Measurements from ENCODE around the gene SLC16A10.
A peak's percentile ranks its signal among the peaks of the same experiment; 100 is the strongest.
"Not testable (repeated sequence)": the region's sequence is repeated elsewhere in the genome, so short reads cannot be mapped to it uniquely, and the experiment has no call there.

Gene SLC16A10

DNA sequence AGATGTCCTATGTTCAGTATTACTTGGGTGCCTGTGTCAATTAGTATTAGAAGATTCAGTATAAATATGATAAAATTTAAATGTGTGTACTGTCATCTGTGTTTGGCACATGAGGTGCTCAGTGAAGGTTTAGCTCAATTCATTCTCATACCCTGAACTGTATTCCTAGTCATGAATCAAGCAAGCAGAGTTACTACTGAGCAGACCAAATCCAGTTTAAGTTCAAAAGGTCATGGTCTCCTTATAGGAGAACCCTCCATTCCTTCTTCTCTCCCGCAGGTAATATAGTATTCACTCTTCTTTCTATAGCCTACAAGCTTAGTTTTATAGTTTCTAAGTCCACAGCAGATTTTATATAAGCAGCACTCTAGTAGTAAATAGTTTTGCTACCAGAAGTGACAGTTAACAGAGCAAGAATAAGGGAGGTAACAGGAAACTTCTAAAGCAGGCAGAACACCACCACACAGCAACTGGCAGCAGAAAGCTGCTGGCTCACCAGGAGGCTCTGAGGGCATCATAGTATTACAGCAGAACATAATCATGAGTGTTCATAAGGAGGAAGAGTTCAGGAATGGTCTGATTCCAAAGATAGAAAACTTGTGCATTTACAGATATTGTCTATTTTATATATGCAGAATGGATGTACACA lies 133.2 kb downstream of the SLC16A10 start:
- DNase-seq, result no peak

DNA sequence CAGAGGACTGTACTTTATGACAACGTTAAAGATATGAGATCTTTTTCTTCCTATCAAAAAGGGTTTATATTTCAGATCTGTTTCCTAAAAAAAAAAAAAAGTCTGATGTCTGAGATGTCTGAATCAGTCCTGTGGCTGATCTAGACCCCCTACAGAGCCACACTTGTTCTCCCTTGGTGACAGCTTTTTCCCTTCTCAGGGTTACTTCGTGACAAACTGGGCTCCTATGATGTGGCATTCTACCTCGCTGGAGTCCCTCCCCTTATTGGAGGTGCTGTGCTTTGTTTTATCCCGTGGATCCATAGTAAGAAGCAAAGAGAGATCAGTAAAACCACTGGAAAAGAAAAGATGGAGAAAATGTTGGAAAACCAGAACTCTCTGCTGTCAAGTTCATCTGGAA lies 134.5 kb downstream of the SLC16A10 start:
- no peak for DNase-seq

DNA sequence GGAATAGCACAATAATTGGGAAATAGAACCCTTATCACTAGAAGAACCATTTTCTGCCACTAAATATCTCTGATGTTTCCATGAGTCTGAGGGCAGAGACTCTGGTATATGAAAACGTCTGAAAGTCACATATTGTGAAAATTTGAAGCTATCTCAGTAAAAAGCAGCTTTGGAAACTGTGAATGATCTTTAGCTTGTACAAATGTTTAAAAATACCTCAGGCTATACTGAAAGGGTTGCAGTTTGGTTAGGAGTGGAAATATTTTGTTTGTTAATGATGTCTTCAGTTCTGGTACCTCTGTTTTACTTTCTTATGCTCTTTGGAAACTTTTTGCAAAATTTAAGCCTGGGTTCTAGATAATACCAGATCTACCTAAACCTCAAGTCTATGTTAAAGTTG lies 135.0 kb downstream of the SLC16A10 start:
- DNase-seq, result no peak

DNA sequence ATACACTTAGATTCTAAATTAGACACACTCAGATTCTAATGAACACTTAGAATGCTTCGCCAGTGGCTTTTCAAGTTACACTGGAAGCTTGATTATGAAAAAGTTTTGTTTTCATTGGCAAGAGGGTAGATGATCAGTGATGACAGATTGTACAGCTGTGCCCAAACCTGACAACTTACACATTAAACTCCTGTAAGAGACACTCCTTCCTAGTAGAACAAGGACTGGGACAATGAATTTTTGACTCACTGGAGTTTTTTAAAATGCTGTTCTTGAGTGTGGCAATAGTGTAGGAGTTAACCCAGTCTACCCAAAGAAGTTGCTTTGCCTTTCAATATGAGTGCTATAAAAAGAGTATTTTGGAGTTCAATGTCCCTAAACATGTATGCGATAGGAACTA lies 140.8 kb downstream of the SLC16A10 start:
- DNase-seq, result no peak

DNA sequence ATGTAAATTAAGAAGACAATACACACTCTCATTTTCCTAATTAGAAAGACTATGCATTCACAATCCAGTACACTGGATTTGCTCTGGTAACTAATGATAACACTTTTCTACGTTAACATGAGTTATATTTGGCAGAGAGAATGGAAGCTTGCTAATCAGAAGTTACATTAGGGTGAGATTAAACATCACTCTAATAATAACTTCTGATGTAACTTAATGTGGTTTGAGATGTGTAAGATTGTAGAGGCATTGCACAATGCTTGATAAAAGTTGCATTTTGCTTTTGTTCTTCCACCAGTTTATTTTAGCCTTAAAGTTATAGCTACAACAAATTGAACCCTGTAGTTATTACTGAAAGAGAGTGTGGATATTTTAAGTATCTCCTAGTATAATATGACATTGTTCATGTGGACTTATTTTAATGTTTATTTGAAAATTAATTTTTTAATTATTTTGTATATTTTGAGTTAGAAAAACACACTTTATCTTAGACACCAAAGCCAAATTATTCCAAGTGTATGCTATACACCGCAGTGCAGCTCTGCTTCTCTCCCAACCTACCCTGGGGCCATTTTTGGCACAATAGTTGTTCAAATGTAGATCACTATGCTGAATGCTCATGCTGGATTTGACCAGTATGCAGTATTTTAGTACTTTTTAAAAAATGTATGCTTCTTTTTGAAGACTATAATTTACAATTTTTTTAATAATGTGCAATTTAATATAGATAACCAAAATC lies 143.2 kb downstream of the SLC16A10 start:
- DNase-seq, result no peak

DNA sequence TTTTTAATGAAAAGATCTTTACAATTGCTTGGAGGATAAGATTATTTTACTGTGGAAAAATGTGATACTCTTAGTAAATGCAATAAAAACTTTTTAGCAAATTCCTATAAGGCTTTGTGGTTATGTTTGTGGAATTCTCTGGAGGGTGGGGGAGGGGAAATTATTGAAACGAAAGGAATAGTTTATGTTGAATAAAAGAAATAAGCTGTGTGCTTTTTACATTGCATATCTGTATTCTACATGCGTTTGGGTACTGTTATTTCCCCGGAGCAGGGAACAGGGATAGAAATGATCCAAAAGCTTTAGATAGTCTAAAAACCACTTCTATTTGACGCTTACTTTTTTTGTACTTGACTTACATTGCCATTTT lies 143.8 kb downstream of the SLC16A10 start:
- no peak for DNase-seq

DNA sequence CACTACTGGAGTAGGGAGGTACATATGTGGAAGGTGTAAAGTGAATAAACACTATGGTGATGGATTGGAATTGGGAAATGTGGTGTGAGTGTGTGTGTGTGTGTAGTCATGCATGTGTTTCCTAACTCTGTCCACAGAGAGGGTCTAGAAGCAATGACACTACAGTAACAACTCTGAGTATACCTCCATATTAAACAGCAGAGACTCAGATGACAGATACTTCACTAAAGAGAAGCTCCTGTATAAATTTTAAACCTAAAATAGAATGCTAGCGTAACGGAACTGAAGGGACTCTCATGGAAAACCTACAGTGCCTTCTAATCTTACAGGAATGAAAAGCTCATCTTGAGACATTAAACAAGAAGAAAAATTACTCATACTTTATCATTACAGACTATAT lies 150.5 kb downstream of the SLC16A10 start:
- DNase-seq, result no peak

DNA sequence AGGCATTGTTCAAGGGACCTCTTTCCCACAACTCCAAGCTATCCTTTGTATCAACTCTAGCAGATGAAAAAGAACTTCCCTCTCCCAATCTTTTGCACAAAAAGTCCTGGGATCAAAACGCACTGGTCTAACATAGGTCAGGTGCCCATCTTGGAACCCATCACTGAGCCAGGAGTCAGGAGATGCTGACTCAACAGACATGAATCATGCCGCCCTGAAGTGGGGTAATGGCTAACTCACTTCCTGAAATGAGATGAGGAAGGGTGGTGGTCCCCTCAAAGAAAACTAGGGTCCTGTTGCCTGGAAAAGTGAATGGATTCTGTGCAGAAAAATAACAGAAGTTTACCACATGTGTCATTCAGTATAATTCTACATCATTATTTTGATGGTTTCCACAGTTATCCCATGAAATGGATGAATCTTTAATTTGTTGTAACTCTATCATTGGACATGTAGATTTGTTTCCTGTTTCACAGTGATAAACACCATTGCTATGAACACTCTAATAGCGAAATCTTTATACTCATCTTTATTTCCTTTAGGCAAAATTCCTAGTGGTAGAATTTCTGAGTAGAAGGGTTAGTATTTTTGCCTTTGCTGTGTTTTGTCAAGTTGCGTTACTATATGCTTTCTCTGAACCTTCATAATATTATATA lies 151.3 kb downstream of the SLC16A10 start:
- DNase-seq, result no peak

DNA sequence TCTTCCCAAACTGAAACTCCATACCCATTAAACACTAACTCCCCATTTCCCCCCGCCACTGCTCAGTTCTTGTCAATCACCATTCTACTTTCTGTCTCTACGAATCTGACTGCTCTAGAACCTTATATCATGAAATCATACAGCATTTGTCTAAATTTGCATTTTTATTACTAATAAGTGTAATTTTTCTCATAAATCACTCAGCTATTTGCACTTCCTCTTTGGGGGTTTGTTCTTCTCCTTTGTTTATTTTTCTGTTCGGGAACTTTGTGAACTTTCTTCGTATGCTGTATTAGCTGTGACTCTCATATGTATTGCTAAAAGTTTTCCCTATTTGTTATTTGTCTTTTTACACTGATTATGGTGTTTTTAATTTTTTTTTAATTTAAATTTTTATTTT lies 152.2 kb downstream of the SLC16A10 start:
- no peak for DNase-seq

DNA sequence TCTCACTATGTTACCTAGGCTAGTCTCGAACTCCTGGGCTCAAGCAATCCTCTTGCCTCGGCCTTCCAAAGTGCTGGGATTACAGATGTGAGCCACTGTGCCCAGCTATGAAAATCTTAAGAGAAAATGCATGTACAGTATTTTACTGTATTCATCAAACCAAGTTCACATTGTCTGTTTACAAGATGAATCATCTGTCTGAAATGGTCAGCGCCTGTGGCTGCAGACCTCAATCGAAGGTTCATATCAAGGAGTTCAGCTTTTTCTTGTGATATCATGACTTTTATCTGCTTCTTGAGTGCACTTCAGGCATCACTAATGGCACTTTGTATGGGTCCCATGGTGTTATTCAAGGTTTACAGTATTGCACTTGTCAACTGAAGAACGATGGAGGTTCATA lies 155.1 kb downstream of the SLC16A10 start:
- no peak for DNase-seq

DNA sequence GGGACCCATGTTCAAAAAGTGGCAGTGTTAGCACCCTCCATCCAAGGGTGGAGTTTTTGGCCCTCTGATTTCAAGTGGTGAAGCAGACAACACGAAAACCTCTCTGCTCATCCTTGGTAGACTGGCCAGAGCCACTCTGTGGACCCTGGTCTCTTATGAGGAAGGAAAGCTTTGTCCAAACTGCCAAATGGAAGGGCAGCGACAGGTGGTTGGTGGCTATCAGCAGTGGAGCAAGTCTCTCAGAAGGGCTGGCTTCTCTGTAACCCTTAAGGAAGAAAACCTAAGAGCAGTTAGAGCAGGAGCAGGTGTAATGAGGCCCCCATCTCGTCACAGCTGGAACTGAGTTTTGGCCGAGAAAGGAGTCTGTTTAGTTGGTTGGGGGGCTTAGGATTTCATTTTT lies 155.8 kb downstream of the SLC16A10 start:
- DNase-seq, result no peak

DNA sequence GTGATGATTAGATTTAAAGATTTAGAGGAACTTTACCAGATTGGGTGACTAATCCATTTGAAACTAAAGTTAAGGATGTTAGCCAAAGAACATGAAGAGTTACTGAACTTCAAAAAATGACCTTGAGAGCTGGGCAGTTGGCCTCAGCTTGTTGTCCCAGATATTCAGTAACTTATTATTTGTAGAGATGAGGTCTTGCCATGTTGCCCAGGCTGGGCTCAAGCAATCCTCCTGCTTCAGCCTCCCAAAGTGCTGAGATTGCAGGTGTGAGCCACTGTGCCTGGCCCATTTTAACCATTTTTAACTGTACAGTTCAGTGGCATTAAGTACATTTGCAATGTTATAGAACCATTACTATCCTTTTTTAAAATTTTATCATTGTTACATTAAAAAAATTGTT lies 161.5 kb downstream of the SLC16A10 start:
- no peak for DNase-seq

DNA sequence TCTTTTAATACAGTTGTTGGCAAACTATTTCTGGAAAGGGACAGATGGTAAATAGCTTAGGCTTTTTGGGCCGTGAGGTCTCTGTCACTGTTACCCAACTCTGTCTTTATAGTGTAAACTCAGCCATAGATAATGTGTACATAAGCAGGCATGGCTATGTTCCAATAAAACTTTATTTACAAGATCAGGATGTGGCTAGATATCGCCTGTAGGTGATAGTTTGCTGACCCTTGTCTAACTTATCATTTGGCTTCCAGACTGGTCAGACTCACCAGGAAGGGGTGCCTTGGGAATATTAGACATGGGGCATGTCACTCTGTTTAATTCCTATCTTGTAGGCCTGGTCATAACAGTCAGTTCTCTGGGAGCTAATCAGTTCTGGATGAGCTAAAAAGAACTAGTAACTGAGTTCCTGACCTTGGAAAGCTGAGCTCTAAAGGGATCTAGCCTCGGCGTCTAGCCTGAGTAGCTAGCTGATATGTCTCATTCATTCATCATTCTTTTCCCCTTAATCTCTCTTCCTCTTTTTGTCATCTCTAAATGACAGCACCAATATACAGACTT lies 163.6 kb downstream of the SLC16A10 start:
- no peak for DNase-seq

DNA sequence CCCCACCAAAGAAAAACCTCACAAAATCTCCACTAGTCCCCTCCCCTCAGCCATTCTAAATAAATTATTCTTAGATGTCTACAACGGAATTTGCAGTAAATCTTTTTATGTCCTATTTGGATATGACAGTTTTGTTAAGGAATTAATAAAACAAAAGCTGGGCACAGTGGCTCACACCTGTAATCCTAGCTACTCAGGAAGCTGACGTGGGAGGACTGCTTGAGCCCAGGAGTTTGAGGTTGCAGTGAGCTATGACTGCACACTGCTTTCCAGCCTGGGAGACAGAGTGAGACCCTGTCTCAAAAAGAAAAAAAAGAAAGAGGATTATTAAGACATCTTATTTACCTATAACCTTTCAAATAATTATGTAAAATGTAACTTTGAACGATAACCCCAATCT lies 165.4 kb downstream of the SLC16A10 start:
- no peak for DNase-seq

DNA sequence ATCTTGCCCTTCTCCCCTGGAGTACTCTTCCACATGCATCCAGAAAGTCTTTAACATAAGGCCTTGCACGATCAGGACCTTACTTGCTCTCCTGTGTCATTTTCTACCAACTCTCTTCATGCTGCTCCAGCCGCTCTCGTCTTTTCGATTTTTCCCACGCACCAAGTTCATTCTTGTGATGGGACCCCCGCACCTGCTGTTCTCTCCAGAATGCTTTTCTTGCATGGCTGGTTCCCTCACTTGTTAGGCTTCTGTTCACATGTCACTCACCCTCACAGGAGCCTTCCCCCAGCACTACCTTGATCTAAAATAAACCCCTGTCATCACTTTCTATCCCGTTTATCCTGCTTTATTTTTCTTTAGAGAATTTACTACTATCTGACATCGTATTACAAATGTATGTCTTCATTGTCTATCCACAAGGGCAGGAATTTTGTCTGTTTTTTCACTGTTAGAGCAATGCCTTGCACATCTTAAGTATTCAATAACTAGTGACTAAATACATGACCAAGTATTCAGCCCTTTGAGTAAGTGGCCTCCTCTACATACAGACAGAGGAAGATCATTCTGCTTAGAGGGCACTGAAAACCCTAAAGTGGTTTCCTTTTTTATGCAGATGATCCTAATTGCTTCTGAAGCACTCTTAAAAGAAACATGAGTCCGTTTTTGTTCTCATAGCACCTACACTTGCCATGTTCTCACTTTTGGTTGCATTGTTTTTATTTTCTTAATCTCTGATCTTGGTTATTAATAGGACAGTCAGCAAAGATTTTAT lies 166.9 kb downstream of the SLC16A10 start:
- peak in 1 of 3 experiments; percentile 77 for DNase-seq

DNA sequence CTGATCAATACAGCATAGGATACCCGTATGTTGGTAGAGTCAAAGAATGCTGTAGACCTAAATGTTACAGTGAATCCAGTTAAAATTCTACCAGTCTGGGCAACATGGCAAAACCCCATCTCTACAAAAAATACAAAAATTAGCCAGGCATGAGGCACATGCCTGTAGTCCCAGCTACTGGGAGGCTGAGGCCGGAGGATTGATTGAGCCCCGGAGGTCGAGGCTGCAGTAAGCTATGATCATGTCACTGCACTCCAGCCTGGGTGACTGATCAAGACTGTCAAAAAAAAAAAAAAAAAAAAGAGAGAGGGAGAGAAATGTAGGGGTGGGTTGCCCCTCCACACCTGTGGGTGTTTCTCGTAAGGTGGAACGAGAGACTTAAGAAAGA lies 167.5 kb downstream of the SLC16A10 start:
- no peak for DNase-seq

DNA sequence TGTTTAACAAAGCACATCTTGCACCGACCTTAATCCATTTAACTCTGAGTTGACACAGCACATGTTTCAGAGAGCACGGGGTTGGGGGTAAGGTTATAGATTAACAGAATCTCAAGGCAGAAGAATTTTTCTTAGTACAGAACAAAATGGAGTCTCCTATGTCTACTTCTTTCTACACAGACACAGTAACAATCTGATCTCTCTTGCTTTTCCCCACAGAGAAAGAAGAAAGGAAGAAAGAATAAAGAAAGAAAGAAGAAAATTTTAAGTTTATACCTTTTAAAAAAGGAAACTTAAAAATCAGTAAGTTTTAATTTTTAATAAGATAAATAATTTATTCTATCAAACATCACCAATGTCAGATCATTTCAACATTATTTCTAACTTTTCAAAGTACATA lies 168.5 kb downstream of the SLC16A10 start:
- not testable (repeated sequence) for DNase-seq

DNA sequence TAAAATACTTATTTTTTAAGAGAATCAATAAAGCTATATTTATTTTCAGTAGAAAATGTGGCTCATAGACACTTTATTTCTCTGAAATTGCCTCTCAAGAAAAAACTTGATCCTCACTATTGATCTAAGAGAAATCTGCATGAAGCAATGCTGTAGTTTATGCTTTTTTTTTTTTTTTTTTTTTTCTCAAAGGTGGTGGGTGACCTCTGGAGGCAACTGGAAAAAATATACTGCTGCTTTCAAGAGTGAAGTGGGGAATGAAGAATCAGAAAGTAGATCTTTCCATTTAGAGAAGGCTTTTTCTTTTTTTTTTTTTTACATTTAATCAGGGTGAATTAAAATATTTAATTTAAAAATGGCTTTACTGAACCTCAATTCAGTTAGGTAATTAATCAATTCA lies 169.3 kb downstream of the SLC16A10 start:
- DNase-seq, result peak in 1 of 3 experiments; percentile 7

DNA sequence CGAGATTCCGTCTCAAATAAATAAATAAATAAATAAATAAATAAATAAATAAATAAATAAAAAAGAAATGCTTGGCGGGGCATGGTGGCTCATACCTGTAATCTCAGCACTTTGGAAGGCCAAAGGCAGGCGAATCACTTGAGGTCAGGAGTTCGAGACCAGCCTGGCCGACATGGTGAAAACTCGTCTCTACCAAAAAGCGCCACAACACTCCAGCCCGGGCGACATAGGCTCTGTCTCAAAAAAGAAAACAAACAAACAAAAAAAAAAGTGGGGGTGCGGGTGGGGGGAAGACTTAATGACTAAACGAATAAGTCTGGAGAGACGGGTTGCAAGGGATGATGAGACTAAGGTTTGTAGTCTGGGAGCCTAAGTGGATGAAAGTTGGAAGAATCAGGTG lies 170.7 kb downstream of the SLC16A10 start:
- DNase-seq, result no peak

DNA sequence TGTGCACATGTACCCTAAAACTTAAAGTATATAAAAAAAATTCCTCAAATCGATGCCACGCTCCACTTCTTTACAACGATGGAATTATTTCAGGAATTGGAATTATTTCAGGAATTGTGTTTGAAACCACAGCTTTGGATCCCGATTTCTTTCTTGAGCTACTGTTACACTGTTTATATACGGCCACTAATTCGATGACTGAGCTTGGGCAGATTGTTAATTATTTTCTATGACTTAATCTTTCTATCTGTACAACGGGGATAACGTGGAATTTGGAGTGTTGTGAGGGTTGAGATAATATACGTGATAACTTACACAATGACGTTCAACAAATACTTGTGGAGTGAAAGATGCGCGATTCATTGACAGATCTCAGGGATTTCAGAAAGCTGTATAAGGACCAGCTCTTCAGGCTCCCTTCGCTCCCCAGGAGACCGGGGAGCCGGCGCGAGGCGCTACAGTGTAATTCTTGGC lies 171.3 kb downstream of the SLC16A10 start:
- no peak for DNase-seq

DNA sequence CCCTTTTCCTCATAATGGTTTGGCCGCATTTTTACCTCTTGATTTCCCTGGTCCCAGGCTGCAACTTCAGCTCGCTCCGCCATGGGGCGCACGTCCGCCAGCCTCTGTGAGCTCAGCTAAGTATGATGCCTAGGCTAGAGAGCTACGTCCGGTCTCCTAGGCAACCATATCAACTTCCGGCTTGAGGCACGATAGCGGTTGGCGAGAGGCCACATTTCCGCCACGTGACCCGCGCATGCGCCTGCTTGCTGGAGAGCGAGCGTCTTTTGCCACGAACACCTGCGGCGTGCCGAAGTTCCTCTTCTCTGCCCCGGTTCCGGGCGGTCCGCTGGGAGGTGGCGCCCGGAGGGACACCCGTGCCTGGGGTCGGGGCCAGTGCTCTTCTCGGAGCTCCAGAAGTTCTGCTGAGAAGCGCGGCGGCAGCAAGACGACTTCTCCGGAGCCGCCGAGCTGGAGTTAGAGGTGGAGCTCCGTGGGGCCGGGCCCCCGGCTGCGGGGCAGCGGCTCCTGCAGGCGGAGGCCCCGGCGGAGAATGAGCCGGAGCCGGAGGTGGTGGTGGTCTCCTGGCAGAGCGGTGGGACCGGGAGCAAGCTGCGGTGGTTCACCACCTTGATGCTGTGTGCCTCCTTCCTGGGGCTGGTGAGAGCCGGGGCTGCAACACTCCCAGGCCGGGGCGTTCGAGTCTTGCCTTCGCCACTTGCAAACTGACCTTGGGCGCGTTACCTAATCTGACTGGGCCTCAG lies 172.0 kb downstream of the SLC16A10 start:
- DNase-seq, result peak; percentile 97 to 99 (median 99)

DNA sequence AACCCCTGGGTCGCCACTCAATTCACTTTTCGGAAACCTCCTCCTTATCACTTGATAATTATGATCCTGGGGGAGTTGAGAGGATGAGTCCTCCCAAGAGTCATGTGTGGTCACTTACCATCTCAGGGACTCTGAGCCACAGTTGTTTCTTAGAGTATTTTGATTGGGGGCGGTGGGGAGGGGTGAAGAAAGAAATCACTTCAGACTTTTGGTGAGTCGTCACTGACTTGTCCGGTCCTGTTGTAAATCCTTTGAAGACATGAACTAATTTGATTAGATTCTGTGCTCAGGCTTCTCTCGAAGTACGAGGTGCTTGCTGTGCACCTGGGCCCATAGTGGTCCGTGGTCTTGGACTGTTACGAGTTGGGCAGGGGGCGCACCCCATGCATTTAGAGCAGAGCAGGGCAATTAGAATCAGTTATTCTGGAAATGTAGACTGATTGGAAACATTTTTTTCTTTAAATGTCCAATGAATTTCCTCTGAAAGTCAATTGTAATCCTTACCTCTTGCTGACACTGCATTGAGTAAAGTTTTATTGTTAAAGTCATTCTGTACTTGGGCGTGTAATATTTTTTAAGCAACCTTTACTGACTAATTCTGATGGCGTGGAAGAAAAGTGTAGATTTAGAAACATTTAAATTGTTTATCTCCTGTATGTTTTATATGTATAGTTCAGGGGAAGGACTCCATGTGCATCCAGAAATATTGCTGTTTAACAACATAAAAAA lies 173.4 kb downstream of the SLC16A10 start:
- no peak for DNase-seq

Data from NCI-H1417 (cell line).